NB4 (cell line): ENCODE measurements around the gene ABCA10.

Experiments
- CTCF ChIP-seq: IDR thresholded peaks from one replicate; pipeline ENCODE4 v1.5.1; 2012; ENCODE audit warnings: low read depth, low read length
- MAX ChIP-seq: IDR thresholded peaks from 2 replicates; pipeline ENCODE4 v1.6.1; 2011; ENCODE audit warnings: low read depth, low read length
- MYC ChIP-seq: IDR thresholded peaks from 2 replicates; pipeline ENCODE4 v1.6.1; 2011; ENCODE audit warnings: low read depth, low read length
- POLR2A ChIP-seq: IDR thresholded peaks from 2 replicates; pipeline ENCODE4 v1.6.1; 2011; ENCODE audit warnings: mild to moderate bottlenecking; ENCODE audit not compliant: insufficient read length; ENCODE audit errors: extremely low read depth

GRCh38 chr17:69218986-69219385 lies 9.6 kb downstream of the ABCA10 start:
- TF ChIP-seq CTCF: no peak
- TF ChIP-seq MAX: no peak
- TF ChIP-seq POLR2A: no peak
- TF ChIP-seq MYC: no peak
